HCT116 (cell line): ENCODE measurements around the gene DOCK4.

Experiments used
- JUND ChIP-seq: IDR thresholded peaks from 2 replicates; pipeline ENCODE4 v1.6.1; 2012
- POLR2AphosphoS5 ChIP-seq: IDR thresholded peaks from 2 replicates; pipeline ENCODE4 v1.6.1; 2011; ENCODE audit warnings: mild to moderate bottlenecking, low read depth, low read length, moderate library complexity
- SRF ChIP-seq: IDR thresholded peaks from 2 replicates; pipeline ENCODE4 v1.6.1; 2012; ENCODE audit warnings: low read depth
- TF ChIP-seq, protein P1 (sequence below), 3 experiments: fragments of 200-600 bp in 1 of 3; sonication (generic) in 1 of 3; IDR thresholded peaks in 2 of 3; conservative IDR thresholded peaks in 1 of 3; 2 replicates each; pipeline ENCODE4 v1.5.1; 2012 to 2017; ENCODE audit warnings: low read depth in 2 of 3, low read length in 2 of 3, antibody characterized with exemption in 1 of 3, borderline replicate concordance in 1 of 3, control low read depth in 1 of 3, mild to moderate bottlenecking in 1 of 3, mixed read lengths in 1 of 3, mixed run types in 1 of 3, moderate library complexity in 1 of 3; ENCODE audit not compliant: insufficient read depth in 1 of 3
- TF ChIP-seq, protein P2 (sequence below): IDR thresholded peaks from 2 replicates; pipeline ENCODE4 v1.6.1; 2012; ENCODE audit warnings: low read depth

GRCh38 chr7:112070674-112071256 is 135.4 kb downstream of the DOCK4 start:
- TF ChIP-seq POLR2AphosphoS5 (no peak), JUND (no peak), SRF (no peak)
- TF ChIP-seq, protein P1, sequence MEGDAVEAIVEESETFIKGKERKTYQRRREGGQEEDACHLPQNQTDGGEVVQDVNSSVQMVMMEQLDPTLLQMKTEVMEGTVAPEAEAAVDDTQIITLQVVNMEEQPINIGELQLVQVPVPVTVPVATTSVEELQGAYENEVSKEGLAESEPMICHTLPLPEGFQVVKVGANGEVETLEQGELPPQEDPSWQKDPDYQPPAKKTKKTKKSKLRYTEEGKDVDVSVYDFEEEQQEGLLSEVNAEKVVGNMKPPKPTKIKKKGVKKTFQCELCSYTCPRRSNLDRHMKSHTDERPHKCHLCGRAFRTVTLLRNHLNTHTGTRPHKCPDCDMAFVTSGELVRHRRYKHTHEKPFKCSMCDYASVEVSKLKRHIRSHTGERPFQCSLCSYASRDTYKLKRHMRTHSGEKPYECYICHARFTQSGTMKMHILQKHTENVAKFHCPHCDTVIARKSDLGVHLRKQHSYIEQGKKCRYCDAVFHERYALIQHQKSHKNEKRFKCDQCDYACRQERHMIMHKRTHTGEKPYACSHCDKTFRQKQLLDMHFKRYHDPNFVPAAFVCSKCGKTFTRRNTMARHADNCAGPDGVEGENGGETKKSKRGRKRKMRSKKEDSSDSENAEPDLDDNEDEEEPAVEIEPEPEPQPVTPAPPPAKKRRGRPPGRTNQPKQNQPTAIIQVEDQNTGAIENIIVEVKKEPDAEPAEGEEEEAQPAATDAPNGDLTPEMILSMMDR (IDR thresholded peaks at IDR 0.05 in 2 of 3, conservative IDR thresholded peaks at IDR 0.05 in 1 of 3; ENCODE audit: borderline replicate concordance in 1 of 3, insufficient read depth in 1 of 3, low read depth in 2 of 3, low read length in 2 of 3), result no peak
- TF ChIP-seq, protein P2, sequence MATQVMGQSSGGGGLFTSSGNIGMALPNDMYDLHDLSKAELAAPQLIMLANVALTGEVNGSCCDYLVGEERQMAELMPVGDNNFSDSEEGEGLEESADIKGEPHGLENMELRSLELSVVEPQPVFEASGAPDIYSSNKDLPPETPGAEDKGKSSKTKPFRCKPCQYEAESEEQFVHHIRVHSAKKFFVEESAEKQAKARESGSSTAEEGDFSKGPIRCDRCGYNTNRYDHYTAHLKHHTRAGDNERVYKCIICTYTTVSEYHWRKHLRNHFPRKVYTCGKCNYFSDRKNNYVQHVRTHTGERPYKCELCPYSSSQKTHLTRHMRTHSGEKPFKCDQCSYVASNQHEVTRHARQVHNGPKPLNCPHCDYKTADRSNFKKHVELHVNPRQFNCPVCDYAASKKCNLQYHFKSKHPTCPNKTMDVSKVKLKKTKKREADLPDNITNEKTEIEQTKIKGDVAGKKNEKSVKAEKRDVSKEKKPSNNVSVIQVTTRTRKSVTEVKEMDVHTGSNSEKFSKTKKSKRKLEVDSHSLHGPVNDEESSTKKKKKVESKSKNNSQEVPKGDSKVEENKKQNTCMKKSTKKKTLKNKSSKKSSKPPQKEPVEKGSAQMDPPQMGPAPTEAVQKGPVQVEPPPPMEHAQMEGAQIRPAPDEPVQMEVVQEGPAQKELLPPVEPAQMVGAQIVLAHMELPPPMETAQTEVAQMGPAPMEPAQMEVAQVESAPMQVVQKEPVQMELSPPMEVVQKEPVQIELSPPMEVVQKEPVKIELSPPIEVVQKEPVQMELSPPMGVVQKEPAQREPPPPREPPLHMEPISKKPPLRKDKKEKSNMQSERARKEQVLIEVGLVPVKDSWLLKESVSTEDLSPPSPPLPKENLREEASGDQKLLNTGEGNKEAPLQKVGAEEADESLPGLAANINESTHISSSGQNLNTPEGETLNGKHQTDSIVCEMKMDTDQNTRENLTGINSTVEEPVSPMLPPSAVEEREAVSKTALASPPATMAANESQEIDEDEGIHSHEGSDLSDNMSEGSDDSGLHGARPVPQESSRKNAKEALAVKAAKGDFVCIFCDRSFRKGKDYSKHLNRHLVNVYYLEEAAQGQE, result no peak
